A549 (cell line): ENCODE data around the gene DGUOK.

Experiments
- BHLHE40 ChIP-seq: IDR thresholded peaks from 2 replicates; pipeline ENCODE4 v1.6.1; 2012; ENCODE audit warnings: low read depth, low read length, inconsistent platforms
- CBX2 ChIP-seq: fragments of 200-600 bp; sonication (generic); IDR thresholded peaks from 2 replicates; pipeline ENCODE4 v1.6.1; 2016; ENCODE audit warnings: low read depth, mild to moderate bottlenecking, borderline replicate concordance
- EP300 ChIP-seq, 2 experiments: fragments of >200 bp; sonication (Bioruptor Twin); formaldehyde crosslinking; IDR thresholded peaks; 2 replicates in 1 of 2; 3 replicates in 1 of 2; pipeline ENCODE4 v1.6.1; 2016 to 2017
- FOSB ChIP-seq: fragments of 250-450 bp; sonication (Bioruptor Pico); IDR thresholded peaks from 2 replicates; pipeline ENCODE4 v1.5.0; 2020; ENCODE audit warnings: mild to moderate bottlenecking, moderate library complexity
- HOXA7 ChIP-seq: fragments of 250-450 bp; sonication (Bioruptor Pico); IDR thresholded peaks from 2 replicates; pipeline ENCODE4 v1.5.0; 2020; ENCODE audit warnings: mild to moderate bottlenecking, moderate library complexity
- MYC ChIP-seq: IDR thresholded peaks from 2 replicates; pipeline ENCODE4 v1.6.1; 2012; ENCODE audit warnings: mild to moderate bottlenecking, inconsistent platforms, low read length, improper control_type of control experiment, borderline replicate concordance
- NR3C1 ChIP-seq: fragments of >200 bp; sonication (Bioruptor Twin); formaldehyde crosslinking; IDR thresholded peaks from 3 replicates; pipeline ENCODE4 v1.6.1; 2017
- POLR2A ChIP-seq: IDR thresholded peaks from 2 replicates; pipeline ENCODE4 v1.6.1; 2012; ENCODE audit warnings: mild to moderate bottlenecking, low read length
- TFCP2L1 ChIP-seq: fragments of 250-450 bp; sonication (Bioruptor Pico); IDR thresholded peaks from 2 replicates; pipeline ENCODE4 v1.5.0; 2021; ENCODE audit warnings: mild to moderate bottlenecking
- TP53 ChIP-seq: fragments of 250-450 bp; sonication (Bioruptor Pico); IDR thresholded peaks from 2 replicates; pipeline ENCODE4 v1.5.0; 2021; ENCODE audit warnings: mild to moderate bottlenecking, moderate library complexity
- TF ChIP-seq, protein P1 (sequence below): fragments of >200 bp; sonication (Bioruptor Twin); formaldehyde crosslinking; IDR thresholded peaks from 3 replicates; pipeline ENCODE4 v1.5.1; 2016
- TF ChIP-seq, protein P2 (sequence below): IDR thresholded peaks from 2 replicates; pipeline ENCODE4 v1.6.1; 2012
- TF ChIP-seq, protein P3 (sequence below): fragments of 200-600 bp; sonication (generic); IDR thresholded peaks from 2 replicates; pipeline ENCODE4 v1.6.1; 2016; ENCODE audit warnings: antibody characterized with exemption, mild to moderate bottlenecking, moderate library complexity
- TF ChIP-seq, protein P4 (sequence below): fragments of 250-450 bp; sonication (Bioruptor Pico); IDR thresholded peaks from 2 replicates; pipeline ENCODE4 v1.5.0; 2021; ENCODE audit warnings: mild to moderate bottlenecking, moderate library complexity, borderline replicate concordance

DNA sequence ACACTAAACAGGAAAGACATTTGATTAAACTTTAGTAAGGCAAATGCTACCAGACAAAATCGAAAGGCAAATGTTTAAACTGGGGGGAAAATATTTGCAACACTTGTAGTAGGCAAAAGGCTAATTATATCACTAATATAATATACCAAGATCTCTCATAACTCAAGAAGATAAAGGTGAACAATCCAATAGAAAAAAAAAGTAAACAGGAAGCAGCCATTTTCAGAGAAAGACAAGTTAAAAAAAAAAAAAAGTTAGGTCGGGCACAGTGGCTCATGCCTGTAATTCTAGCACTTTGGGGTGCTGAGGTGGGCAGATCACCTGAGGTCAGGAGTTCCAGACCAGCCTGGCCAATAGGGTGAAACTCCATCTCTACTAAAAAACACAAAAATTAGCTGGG lies 38.3 kb upstream of the DGUOK start:
- TF ChIP-seq, protein P1, sequence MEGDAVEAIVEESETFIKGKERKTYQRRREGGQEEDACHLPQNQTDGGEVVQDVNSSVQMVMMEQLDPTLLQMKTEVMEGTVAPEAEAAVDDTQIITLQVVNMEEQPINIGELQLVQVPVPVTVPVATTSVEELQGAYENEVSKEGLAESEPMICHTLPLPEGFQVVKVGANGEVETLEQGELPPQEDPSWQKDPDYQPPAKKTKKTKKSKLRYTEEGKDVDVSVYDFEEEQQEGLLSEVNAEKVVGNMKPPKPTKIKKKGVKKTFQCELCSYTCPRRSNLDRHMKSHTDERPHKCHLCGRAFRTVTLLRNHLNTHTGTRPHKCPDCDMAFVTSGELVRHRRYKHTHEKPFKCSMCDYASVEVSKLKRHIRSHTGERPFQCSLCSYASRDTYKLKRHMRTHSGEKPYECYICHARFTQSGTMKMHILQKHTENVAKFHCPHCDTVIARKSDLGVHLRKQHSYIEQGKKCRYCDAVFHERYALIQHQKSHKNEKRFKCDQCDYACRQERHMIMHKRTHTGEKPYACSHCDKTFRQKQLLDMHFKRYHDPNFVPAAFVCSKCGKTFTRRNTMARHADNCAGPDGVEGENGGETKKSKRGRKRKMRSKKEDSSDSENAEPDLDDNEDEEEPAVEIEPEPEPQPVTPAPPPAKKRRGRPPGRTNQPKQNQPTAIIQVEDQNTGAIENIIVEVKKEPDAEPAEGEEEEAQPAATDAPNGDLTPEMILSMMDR: no peak
- TF ChIP-seq EP300 (IDR thresholded peaks at IDR 0.05): no peak
- TF ChIP-seq, protein P2, sequence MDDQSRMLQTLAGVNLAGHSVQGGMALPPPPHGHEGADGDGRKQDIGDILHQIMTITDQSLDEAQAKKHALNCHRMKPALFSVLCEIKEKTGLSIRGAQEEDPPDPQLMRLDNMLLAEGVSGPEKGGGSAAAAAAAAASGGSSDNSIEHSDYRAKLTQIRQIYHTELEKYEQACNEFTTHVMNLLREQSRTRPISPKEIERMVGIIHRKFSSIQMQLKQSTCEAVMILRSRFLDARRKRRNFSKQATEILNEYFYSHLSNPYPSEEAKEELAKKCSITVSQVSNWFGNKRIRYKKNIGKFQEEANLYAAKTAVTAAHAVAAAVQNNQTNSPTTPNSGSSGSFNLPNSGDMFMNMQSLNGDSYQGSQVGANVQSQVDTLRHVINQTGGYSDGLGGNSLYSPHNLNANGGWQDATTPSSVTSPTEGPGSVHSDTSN: no peak
- no peak for TF ChIP-seq FOSB (CRISPR knock-in tag)
- no peak for TF ChIP-seq TP53 (CRISPR knock-in tag)
- TF ChIP-seq MYC: no peak
- TF ChIP-seq, protein P3, sequence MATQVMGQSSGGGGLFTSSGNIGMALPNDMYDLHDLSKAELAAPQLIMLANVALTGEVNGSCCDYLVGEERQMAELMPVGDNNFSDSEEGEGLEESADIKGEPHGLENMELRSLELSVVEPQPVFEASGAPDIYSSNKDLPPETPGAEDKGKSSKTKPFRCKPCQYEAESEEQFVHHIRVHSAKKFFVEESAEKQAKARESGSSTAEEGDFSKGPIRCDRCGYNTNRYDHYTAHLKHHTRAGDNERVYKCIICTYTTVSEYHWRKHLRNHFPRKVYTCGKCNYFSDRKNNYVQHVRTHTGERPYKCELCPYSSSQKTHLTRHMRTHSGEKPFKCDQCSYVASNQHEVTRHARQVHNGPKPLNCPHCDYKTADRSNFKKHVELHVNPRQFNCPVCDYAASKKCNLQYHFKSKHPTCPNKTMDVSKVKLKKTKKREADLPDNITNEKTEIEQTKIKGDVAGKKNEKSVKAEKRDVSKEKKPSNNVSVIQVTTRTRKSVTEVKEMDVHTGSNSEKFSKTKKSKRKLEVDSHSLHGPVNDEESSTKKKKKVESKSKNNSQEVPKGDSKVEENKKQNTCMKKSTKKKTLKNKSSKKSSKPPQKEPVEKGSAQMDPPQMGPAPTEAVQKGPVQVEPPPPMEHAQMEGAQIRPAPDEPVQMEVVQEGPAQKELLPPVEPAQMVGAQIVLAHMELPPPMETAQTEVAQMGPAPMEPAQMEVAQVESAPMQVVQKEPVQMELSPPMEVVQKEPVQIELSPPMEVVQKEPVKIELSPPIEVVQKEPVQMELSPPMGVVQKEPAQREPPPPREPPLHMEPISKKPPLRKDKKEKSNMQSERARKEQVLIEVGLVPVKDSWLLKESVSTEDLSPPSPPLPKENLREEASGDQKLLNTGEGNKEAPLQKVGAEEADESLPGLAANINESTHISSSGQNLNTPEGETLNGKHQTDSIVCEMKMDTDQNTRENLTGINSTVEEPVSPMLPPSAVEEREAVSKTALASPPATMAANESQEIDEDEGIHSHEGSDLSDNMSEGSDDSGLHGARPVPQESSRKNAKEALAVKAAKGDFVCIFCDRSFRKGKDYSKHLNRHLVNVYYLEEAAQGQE: no peak
- no peak for TF ChIP-seq HOXA7 (CRISPR knock-in tag)
- no peak for TF ChIP-seq BHLHE40
- TF ChIP-seq TFCP2L1 (CRISPR knock-in tag): no peak
- no peak for TF ChIP-seq CBX2
- no peak for TF ChIP-seq POLR2A
- no peak for TF ChIP-seq NR3C1
- TF ChIP-seq, protein P4, sequence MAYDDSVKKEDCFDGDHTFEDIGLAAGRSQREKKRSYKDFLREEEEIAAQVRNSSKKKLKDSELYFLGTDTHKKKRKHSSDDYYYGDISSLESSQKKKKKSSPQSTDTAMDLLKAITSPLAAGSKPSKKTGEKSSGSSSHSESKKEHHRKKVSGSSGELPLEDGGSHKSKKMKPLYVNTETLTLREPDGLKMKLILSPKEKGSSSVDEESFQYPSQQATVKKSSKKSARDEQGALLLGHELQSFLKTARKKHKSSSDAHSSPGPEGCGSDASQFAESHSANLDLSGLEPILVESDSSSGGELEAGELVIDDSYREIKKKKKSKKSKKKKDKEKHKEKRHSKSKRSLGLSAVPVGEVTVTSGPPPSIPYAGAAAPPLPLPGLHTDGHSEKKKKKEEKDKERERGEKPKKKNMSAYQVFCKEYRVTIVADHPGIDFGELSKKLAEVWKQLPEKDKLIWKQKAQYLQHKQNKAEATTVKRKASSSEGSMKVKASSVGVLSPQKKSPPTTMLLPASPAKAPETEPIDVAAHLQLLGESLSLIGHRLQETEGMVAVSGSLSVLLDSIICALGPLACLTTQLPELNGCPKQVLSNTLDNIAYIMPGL: no peak
